GM21381 (cell line): Measurements from ENCODE around the gene IL24.

Experiments
- ATAC-seq: cut with Tn5 transposase; IDR thresholded peaks from one replicate; pipeline ENCODE4 v1.9.1; 2021; ENCODE audit warnings: mild to moderate bottlenecking, moderate library complexity; ENCODE audit not compliant: unreplicated experiment

Gene IL24

DNA sequence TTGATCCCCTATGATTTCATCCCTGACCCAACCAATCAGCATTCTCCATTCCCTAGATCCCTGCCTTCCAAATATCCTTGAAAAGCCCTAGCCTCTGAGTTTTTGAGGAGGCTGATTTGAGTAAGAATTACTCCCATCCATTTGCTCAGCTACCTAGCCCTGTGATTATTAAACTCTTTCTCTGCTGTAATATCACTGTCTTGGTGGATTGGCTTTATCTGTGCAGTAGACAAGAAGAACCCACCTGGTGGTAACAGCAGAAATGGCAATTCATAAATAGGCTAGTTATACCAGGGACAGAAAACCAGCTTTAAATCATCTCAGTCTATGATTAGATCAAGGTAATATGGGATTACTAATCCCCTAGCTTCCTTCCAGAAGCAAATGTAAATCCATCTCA lies 18.8 kb upstream of the IL24 start:
- no peak for ATAC-seq

GRCh38 chr1:206880314-206880713 lies 16.9 kb upstream of the IL24 start:
- ATAC-seq = no peak

DNA sequence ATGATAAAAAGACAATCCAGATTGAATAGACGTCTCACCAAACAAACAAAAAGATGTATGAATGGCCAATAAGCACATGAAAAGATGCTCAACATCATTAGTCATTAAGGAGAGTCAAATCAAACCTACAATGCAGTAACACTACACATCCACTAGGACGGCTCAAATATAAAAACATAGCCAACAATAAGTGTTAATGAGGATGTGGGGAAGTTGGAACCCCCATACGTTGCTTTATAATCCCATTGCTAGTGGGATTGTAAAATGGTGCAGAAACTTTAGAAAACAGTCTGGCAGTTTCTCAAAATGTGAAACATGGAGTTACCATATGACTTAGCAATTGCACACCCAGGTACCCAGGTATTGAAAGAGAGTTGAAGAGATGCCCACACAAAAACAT lies 14.7 kb upstream of the IL24 start:
- ATAC-seq = no peak

DNA sequence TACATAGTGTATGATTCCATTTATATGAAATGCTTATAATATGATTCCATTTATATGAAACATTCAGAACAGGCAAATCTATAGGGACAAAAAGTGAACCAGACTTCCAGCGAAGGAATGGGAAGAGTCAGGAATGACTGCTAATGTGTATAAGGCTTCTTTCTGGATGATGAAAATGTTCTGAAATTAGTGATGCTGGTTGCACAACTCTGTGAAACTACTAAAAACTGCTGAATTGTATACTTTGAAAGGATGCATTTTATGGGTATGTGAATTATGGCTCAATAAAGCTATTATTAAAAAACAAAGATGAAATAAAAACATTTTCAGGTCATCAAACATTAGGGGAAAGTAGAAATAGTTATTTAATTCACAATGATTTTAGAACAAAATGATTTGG lies 14.1 kb upstream of the IL24 start:
- ATAC-seq = no peak

- no peak for ATAC-seq
Observed at GRCh38 chr1:206883876-206884275, 13.4 kb upstream of the IL24 start.

GRCh38 chr1:206885341-206886060 lies 11.7 kb upstream of the IL24 start:
- no peak for ATAC-seq

- ATAC-seq = no peak
Observed at GRCh38 chr1:206886831-206887230, 10.4 kb upstream of the IL24 start.

DNA sequence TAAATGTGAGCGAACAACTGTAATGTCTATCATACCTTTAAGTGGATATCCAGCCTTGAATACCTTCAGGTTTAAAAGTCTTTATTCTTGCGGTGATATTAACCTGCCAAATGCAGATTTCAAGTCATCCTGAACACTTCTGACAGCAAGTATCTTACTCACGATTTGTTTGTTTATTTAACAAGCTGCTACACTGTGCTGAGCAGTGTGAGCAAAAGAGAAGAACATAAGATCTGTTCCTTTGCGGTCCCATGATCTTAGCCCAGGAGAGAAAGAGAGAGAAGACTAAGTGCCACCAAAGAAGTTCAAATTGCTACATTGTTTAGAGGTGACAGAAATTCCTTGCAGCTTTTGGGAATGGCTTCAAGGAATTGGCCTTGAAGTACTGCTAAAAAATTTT lies 9.5 kb upstream of the IL24 start:
- ATAC-seq = no peak

DNA sequence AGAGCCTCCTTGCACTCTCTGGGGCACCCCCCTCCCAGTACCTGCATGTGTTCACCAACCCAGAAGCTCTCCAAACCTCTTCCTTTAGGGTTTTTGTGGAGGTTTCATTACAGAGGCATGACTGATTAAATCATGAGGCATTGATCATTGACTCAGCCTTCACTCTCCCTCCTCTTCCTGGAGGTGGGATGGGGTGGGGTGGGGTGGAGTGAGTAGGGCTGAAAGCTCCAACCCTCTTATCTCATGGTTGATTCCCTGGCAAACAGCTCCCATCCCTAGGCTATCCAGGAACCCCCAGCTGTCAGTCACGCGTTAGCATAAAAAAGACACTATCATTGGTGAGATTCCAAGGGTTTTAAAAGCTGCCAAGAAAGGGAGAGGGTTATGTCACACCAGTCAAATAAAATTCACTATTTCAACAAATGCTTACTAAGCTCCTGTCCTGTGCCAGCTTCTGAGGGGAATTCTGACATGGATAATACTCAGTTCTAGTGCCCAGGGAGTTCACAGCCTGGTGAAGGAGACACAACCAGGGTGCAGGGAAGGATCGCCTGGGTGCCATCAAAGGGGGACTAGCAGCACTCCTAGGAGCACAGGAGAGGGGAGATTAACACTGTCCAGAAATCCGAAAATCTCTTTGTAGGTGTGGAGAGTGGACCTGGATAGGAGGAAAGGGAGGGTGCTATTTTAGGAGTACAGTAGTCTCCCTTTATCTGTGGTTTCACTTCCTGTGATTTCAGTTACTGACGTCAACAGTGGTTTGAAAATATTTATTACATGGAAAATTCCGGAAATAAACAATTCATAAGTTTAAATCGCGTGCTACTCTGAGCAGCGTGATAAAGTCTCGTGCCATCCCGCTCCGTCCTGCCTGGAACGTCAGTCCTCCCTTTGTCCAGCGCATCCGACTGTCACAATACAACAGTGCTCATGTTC lies 6.8 kb upstream of the IL24 start:
- ATAC-seq = no peak

GRCh38 chr1:206891412-206891811 lies 5.8 kb upstream of the IL24 start:
- ATAC-seq = no peak

GRCh38 chr1:206892351-206892984 lies 4.8 kb upstream of the IL24 start:
- no peak for ATAC-seq

DNA sequence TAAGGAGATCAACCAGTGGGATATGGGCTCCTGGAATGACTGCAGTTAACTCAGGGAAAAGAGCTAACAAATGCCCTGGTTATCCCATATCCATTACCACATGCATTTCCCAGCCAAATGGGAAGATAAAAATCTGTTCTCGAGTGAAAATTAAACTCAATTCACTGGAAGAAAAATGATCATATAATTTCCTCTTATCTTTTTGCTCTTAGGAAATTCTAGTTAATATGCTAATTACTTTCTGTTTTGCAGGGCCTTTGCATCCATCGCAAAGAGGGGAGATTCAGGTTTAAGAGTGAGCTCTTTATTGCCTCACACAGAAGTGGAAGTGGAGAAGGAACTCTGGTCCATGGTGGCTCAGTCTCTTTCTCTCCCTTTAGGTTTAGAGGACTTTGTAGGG lies 3.9 kb upstream of the IL24 start:
- no peak for ATAC-seq

GRCh38 chr1:206895325-206895724 lies 1.9 kb upstream of the IL24 start:
- ATAC-seq = no peak

- no peak for ATAC-seq
Observed at GRCh38 chr1:206895837-206896242, 1.4 kb upstream of the IL24 start.

- no peak for ATAC-seq
Observed at GRCh38 chr1:206896261-206896660, 982 bp upstream of the IL24 start.

DNA sequence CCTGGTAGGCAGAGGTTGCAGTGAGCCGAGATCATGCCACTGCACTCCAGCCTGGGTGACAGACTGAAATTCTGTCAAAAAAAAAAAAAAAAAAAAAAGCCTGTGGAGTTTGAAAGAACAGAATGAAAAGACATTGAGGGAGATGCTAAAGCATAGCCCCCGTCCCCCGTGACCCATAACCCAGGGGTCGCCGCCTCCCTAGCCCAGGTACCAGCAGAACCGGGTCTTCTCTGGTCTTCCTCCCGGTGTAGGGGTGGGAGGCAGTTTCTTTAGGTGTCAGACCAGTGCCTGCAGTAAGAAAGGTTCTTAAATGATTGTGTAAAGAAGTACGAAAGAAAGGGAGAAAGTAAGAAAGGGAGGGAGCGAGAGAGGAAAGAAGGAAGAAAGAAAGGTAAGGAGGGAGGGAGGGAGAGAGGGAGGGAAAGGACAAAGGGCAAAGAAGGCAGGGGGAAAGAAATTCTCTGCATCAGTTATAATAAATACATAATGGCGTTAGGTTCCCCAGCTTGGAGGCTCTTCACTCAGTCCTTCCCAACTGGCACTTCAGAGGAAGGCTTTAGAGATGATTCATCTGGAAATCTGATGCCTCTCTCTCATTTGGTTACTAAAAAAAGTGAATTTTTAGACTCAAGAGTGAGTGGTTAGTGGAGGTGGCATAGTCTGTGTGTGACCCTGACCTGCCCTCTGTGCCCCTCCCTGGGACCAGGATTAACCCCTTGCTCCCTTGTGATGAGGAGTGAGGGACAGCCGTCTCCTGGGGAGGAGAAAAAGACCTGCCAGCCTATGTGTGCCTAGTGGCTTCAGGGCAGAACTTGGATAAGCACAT lies 1.1 kb downstream of the IL24 start:
- ATAC-seq = no peak

- ATAC-seq = no peak
Observed at GRCh38 chr1:206898915-206899431, 1.7 kb downstream of the IL24 start.

GRCh38 chr1:206899717-206900116 lies 2.5 kb downstream of the IL24 start:
- ATAC-seq = no peak

DNA sequence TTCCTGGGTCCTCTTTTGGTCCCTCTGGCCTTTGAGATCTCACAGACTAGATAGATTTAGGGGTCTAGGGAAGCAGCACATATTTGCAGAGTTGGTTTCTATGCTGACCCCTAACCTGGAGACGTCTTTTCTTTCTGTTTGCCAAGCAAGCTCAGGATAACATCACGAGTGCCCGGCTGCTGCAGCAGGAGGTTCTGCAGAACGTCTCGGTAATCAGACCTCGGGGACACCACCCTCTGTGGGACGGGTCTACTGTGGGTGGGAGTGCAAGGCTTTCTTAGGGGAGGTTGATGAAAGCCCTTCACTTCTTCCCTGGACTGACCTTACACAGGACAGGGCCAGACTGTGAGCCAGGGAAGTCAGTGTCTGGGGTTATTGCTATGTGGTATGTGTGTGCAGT lies 2.9 kb downstream of the IL24 start:
- ATAC-seq = no peak

GRCh38 chr1:206901944-206902343 lies 4.7 kb downstream of the IL24 start:
- ATAC-seq = no peak

DNA sequence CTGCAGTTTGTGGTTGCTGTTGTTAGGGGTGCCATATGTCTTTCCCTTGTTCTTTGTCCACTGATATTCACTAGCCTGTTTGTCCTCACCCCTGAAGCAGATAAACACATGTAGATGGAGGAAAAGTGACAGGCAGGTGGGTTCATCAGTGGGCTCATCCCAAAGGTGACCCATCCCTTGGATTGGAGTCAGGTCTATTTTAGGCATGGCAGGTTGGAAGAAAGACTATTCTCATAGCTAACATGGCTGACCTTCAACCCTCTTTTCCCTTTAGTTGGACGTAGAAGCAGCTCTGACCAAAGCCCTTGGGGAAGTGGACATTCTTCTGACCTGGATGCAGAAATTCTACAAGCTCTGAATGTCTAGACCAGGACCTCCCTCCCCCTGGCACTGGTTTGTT lies 5.5 kb downstream of the IL24 start:
- no peak for ATAC-seq
